ENCODE measurements around the gene KCNMA1. TPM values are rescaled to one million over a fixed set of nuclear protein-coding genes. Genes with fewer than 3 reads are reported as not detected.

KCNMA1 gene
- total RNA-seq, 3 donors from 2014 or later, result 13.6 to 37.8 (median 15.1) TPM

DNA sequence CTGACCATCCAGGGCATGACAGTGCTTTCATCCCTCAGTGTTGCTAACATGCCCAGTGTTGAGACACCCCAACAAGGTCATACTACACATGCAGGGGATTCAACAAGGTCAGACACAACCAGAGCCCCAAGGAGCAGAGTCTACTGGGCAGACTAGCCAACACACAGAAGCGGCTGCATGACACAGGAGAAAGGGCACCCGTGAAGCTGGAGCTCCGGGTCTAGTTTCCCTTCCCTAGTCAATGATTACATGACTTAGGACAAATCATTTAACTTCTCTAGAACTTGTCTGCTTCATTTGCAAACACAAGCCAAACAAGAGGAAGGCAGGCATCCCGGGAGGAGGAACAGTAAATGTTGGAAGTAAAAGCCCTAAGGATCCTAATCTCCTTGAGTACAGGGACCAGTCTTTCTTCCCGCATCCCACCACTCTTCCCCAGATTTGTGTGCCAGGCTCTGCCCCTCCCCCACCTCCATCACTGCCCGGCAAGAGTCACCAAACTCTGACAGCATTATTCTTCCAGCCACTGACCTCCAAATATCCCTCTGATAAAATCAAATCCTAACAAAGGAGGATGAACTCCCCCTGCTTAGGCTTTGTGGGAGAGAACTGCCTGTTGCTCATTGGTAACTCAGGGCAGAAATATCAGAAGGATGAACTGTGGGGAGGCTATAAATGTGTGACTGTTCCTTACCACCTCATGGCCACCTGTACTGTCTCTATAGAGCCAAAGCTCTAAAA lies 104.3 kb downstream of the KCNMA1 start:
- no peak overlapping the region for H3K4me3 ChIP-seq
- intact Hi-C loops (cut with DNase I; ENCODE audit: low total_unique reads), result loop anchor here (1.0 kb wide), 1 partner anchor 11 kb away; no protein-coding TSS in a partner anchor
- peaks cover 0 to 5% of the 10 kb centered on the region in 2 donors for H3K4me1 ChIP-seq
- no peaks in the 10 kb centered on the region for H3K36me3 ChIP-seq
- no peaks in the 10 kb centered on the region for H3K27me3 ChIP-seq
- no peaks in the 10 kb centered on the region for H3K9me3 ChIP-seq
- TF ChIP-seq POLR2A (IDR thresholded peaks at IDR 0.05), result no peak
- no peak for TF ChIP-seq POLR2AphosphoS5 (IDR thresholded peaks at IDR 0.05)
- TF ChIP-seq, protein P1, sequence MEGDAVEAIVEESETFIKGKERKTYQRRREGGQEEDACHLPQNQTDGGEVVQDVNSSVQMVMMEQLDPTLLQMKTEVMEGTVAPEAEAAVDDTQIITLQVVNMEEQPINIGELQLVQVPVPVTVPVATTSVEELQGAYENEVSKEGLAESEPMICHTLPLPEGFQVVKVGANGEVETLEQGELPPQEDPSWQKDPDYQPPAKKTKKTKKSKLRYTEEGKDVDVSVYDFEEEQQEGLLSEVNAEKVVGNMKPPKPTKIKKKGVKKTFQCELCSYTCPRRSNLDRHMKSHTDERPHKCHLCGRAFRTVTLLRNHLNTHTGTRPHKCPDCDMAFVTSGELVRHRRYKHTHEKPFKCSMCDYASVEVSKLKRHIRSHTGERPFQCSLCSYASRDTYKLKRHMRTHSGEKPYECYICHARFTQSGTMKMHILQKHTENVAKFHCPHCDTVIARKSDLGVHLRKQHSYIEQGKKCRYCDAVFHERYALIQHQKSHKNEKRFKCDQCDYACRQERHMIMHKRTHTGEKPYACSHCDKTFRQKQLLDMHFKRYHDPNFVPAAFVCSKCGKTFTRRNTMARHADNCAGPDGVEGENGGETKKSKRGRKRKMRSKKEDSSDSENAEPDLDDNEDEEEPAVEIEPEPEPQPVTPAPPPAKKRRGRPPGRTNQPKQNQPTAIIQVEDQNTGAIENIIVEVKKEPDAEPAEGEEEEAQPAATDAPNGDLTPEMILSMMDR (IDR thresholded peaks at IDR 0.05), result no peak
- DNase-seq (ENCODE audit: low spot score in 2 of 2), result no peak
- H3K27ac ChIP-seq, result peak overlapping the region; percentile 18 to 61

DNA sequence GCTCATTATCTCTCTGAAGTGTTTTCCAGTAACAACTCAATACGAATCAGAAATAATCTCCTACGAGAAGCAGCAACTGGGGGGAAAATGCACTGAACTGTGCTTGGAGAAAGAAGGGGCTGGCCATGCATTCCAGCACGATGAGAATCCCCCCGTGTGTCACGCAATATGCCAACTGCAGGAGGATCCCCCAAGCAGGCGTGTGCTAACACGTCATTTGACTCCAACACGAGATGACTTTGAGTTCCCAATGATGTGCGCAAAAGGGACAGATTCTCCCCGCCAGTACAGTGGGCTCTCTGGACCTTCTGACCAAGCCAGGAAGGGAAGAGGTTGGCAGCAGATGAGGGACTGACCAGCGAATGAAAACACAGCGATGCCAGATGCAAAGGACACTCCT lies 105.5 kb downstream of the KCNMA1 start:
- Histone ChIP-seq H3K4me3 (no peak overlapping the region), H3K36me3 (no peaks in the 10 kb centered on the region), H3K27ac (no peak overlapping the region), H3K4me1 (peaks cover 0 to 5% of the 10 kb centered on the region in 2 donors), H3K27me3 (no peaks in the 10 kb centered on the region), H3K9me3 (no peaks in the 10 kb centered on the region)
- intact Hi-C loops (cut with DNase I; ENCODE audit: low total_unique reads), result no loop called here
- no peak for DNase-seq (ENCODE audit: low spot score in 2 of 2)
- TF ChIP-seq, protein P1 (IDR thresholded peaks at IDR 0.05), result no peak
- TF ChIP-seq POLR2A (IDR thresholded peaks at IDR 0.05) (no peak), POLR2AphosphoS5 (IDR thresholded peaks at IDR 0.05) (no peak)

DNA sequence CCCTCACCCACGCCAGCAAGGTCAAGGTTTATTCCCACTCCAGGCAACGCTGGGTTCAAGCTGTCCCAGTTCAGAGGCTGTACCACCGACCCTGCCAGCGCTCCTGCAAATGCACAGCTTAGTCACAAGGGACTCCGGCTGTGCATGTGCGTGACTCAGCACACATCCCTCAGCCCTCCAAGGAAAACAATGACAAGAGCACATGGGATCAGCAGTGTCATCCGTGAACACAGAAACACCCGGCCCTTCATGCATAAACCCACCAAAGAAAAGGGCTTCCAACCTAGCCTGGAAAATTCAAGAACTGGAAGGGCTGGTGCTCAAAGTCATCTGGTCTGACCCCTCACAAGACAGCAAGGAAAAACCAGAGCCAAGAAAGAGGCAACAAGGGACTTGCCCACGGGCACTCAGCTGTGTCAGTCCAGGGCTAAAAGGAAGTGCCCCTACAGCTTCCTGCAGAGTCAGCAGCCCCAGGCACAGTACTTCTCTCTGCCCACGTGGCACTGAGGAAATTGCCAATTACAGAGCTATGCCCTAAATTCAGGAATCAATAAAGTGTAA lies 106.1 kb downstream of the KCNMA1 start:
- no peak for DNase-seq (ENCODE audit: low spot score in 2 of 2)
- TF ChIP-seq POLR2A (IDR thresholded peaks at IDR 0.05), result no peak
- Histone ChIP-seq H3K4me1 (peaks cover 0 to 5% of the 10 kb centered on the region in 2 donors), H3K9me3 (no peaks in the 10 kb centered on the region), H3K27me3 (no peaks in the 10 kb centered on the region), H3K4me3 (no peak overlapping the region), H3K27ac (no peak overlapping the region), H3K36me3 (no peaks in the 10 kb centered on the region)
- intact Hi-C loops (cut with DNase I; ENCODE audit: low total_unique reads), result no loop called here

DNA sequence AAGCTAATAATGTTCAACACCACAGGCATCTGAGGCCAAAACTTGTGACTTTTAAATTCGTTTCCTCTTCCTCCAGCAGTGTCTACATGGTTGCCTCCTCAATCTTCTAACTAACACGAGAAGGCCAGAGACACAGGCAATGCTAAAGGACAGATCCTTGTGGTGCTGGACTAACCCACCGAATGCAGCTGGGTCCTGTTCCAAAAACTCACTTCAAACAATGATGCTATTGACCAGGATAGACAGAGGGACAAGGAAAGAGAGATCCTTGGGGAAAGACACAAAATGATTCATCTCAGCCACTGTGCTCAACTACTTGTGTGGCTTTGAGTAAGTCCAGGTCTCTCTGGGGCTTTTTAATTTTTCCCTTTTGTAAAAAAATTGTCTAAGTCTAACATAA lies 107.6 kb downstream of the KCNMA1 start:
- intact Hi-C loops (cut with DNase I; ENCODE audit: low total_unique reads), result no loop called here
- H3K27ac ChIP-seq, result peak overlapping the region in 1 of 2 donors; percentile 10
- H3K4me1 ChIP-seq, result peaks cover 0 to 5% of the 10 kb centered on the region in 2 donors
- H3K4me3 ChIP-seq, result no peak overlapping the region
- no peak for TF ChIP-seq POLR2AphosphoS5 (IDR thresholded peaks at IDR 0.05)
- TF ChIP-seq POLR2A (IDR thresholded peaks at IDR 0.05), result no peak
- TF ChIP-seq, protein P1 (IDR thresholded peaks at IDR 0.05), result no peak
- no peak for DNase-seq (ENCODE audit: low spot score in 2 of 2)
- H3K36me3 ChIP-seq, result no peaks in the 10 kb centered on the region
- H3K9me3 ChIP-seq, result no peaks in the 10 kb centered on the region
- no peaks in the 10 kb centered on the region for H3K27me3 ChIP-seq

DNA sequence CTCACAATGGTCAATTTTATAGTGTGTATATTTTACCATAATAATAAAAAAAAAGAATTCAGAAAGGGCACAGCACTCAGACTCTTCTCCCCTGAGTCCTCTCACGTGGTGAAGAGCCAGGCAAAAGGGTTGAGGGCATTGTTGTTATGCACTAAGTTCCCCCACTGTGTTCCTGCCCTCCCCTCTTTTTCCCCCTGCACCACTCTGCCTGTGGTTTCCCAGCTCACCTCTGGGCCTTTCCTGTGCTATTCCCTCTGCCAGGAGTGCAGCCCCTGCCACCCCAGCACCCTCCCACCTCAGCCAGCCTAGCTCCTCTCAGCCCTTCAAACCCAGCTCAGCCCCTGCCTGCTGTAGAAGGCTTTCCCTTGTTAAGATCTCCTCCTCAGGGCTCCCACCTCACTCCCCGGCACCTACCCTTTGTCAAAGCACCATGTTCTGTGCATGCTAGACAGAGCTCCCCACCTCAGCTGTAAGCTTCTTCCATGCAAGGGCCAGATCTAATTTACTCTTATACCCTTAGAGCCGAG lies 108.5 kb downstream of the KCNMA1 start:
- peak overlapping the region in 1 of 2 donors; percentile 23 for H3K27ac ChIP-seq
- H3K4me1 ChIP-seq, result peaks cover 0 to 5% of the 10 kb centered on the region in 2 donors
- H3K27me3 ChIP-seq, result no peaks in the 10 kb centered on the region
- H3K9me3 ChIP-seq, result no peaks in the 10 kb centered on the region
- intact Hi-C loops (cut with DNase I; ENCODE audit: low total_unique reads), result no loop called here
- TF ChIP-seq POLR2A (IDR thresholded peaks at IDR 0.05) (no peak), POLR2AphosphoS5 (IDR thresholded peaks at IDR 0.05) (no peak)
- TF ChIP-seq, protein P1 (IDR thresholded peaks at IDR 0.05), result no peak
- no peaks in the 10 kb centered on the region for H3K36me3 ChIP-seq
- no peak overlapping the region for H3K4me3 ChIP-seq
- DNase-seq (ENCODE audit: low spot score in 2 of 2), result no peak
